Duodenal mucosa (tissue), 2 donors: Measurements from ENCODE around the gene KIF6.

ENCODE experiments used
- H3K27ac ChIP-seq: one replicate; pipeline ENCODE4 v1.7.0; 2013; ENCODE audit warnings: low read depth, low read length
- H3K27me3 ChIP-seq, 2 donors: one replicate each; pipeline ENCODE4 v1.7.0; 2013; ENCODE audit warnings: low read length in 2 of 2, control low read depth in 1 of 2; ENCODE audit not compliant: insufficient read depth in 2 of 2, control insufficient read depth in 1 of 2
- H3K36me3 ChIP-seq, 2 donors: one replicate each; pipeline ENCODE4 v1.7.0; 2013; ENCODE audit warnings: low read length in 2 of 2, control low read depth in 1 of 2; ENCODE audit not compliant: insufficient read depth in 2 of 2, control insufficient read depth in 1 of 2
- H3K4me1 ChIP-seq, 2 donors: one replicate each; pipeline ENCODE4 v1.7.0; 2013; ENCODE audit warnings: low read length in 2 of 2, control low read depth in 1 of 2; ENCODE audit not compliant: insufficient read depth in 2 of 2, control insufficient read depth in 1 of 2
- H3K4me3 ChIP-seq, 2 donors: one replicate each; pipeline ENCODE4 v1.7.0; 2013; ENCODE audit warnings: low read length in 2 of 2, low read depth in 1 of 2
- H3K9ac ChIP-seq, 2 donors: one replicate each; pipeline ENCODE4 v1.7.0; 2013; ENCODE audit warnings: low read length in 2 of 2, low read depth in 1 of 2
- H3K9me3 ChIP-seq, 2 donors: one replicate each; pipeline ENCODE4 v1.7.0; 2013; ENCODE audit warnings: low read length in 2 of 2, control low read depth in 1 of 2; ENCODE audit not compliant: control insufficient read depth in 1 of 2

The KIF6 gene

GRCh38 chr6:39669207-39669972 is 55.8 kb downstream of the KIF6 start:
- Histone ChIP-seq H3K9ac (no peak overlapping the region), H3K4me1 (no peaks in the 10 kb centered on the region), H3K9me3 (peaks cover 0 to 4% of the 10 kb centered on the region in 2 donors), H3K36me3 (no peaks in the 10 kb centered on the region), H3K4me3 (no peak overlapping the region), H3K27me3 (no peaks in the 10 kb centered on the region), H3K27ac (no peak overlapping the region)

- Histone ChIP-seq H3K4me1 (no peaks in the 10 kb centered on the region), H3K27me3 (no peaks in the 10 kb centered on the region), H3K4me3 (no peak overlapping the region), H3K36me3 (no peaks in the 10 kb centered on the region), H3K9ac (no peak overlapping the region), H3K27ac (no peak overlapping the region), H3K9me3 (no peaks in the 10 kb centered on the region)
Measured at GRCh38 chr6:39666706-39667489, 58.3 kb downstream of the KIF6 start.

DNA sequence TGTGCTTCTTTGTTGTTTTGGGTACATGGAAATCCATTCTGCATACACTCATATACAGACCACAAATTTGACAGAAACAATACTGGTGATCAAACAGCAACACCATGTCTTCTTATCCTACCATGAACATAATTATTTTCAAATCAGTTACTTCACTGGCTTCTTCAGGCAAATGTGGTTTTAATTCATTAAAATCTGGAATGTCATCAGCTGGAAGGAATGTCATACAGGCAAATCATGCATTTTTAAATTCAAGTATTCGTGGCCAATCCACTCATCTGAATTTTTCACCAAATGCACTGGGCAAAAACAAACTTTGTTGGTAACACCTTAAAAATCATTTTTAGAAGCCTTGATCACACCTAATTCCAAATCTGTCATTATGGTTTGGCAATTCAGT is 59.3 kb downstream of the KIF6 start:
- H3K36me3 ChIP-seq: no peaks in the 10 kb centered on the region
- no peaks in the 10 kb centered on the region for H3K9me3 ChIP-seq
- no peak overlapping the region for H3K27ac ChIP-seq
- no peaks in the 10 kb centered on the region for H3K4me1 ChIP-seq
- no peak overlapping the region for H3K9ac ChIP-seq
- H3K4me3 ChIP-seq: no peak overlapping the region
- no peaks in the 10 kb centered on the region for H3K27me3 ChIP-seq

DNA sequence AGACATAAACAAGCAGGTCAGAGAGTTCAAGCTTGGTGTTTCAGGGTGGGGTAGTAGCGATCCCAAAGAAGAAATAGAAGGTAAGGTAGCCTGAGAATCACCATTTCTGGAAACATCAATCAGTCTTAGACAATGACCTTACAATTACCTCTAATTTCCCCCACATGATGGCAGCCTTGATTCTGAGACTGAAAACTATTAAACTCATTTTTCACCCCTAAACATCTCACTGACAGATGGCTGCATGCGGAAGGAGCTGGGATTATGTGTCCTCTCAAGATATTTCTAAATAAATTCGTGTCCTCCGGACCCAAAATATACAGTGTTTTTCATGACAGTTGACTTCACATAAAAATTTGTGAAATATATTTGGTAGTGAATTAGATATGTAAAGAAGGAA is 61.0 kb downstream of the KIF6 start:
- Histone ChIP-seq H3K36me3 (no peaks in the 10 kb centered on the region), H3K4me3 (no peak overlapping the region), H3K4me1 (no peaks in the 10 kb centered on the region), H3K27me3 (no peaks in the 10 kb centered on the region), H3K9me3 (no peaks in the 10 kb centered on the region), H3K9ac (no peak overlapping the region), H3K27ac (no peak overlapping the region)

DNA sequence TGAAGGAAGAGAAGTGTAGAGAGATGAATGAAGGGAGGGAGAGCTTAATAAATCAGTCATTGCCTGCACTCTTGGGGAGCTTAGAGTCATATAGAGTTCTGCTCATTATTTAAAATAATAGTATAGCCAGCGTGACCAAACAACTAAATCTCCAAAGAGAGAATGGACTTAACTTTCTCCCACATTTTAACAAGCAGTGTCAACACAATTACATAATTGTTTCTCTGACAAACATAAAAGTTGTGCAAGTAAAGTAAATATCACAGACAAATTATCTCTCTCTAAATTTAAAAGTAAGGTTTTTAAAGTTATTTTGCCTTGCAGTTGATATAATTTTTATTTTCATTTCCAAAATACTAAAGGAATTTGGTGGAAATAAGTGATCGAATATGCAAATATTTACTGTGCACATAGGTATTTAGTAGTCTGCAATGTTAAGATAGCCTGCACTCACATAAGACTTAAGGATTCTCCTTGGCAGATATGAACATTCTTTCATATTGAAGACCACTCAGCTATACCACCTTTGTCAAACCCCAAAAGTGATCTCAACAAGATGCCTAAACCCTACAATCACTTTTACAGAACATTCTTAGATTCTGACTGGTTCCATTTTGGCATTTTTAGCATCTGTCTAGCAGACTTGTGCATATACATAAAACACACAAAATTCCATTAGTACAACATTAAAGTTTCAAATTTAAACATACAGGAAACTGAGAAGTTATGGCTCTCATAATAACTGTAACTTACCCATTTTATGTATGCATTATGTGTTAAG is 67.7 kb downstream of the KIF6 start:
- H3K27me3 ChIP-seq: no peaks in the 10 kb centered on the region
- no peaks in the 10 kb centered on the region for H3K9me3 ChIP-seq
- no peak overlapping the region for H3K9ac ChIP-seq
- no peak overlapping the region for H3K4me3 ChIP-seq
- no peaks in the 10 kb centered on the region for H3K36me3 ChIP-seq
- no peak overlapping the region for H3K27ac ChIP-seq
- no peaks in the 10 kb centered on the region for H3K4me1 ChIP-seq

DNA sequence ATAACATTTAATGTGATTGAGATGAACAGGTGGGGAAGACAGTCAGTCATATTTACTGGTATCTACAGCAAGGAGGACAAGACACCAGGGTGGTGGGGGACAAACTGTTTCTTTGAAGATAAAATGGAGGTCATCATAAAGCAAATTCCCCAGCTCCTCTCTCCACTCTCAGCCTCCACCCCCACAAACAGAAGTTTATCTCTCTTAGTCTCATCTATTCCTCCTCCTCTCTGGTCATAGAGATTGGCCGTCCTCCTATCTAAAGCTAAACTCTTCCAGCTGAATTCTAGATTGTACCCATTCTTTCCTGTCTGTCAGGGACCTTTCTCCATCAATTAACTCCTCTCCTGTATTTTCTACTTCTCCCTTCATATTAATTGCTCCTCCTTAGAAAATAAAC is 71.1 kb downstream of the KIF6 start:
- Histone ChIP-seq H3K9ac (no peak overlapping the region), H3K27me3 (no peaks in the 10 kb centered on the region), H3K4me1 (no peaks in the 10 kb centered on the region), H3K27ac (no peak overlapping the region), H3K4me3 (no peak overlapping the region), H3K9me3 (no peaks in the 10 kb centered on the region), H3K36me3 (no peaks in the 10 kb centered on the region)

DNA sequence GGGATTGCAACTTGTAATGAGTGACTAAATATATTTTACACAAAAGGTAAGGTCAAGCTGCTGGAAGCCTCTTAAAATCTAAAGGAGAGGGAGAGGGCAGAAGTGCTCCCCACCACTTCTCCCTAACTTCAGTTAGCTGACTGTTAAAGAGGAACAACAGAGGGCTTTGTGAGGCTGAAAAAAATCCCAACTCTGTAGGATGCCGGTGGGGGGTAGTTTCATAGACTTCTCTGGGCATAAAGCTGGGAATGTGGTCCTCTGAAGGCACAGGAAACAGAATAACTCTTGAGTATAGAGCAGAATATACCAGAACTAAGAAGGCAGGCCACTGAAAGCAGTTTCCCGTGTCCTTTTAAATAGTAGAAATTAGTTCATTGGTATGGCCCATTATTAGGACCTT is 71.6 kb downstream of the KIF6 start:
- no peak overlapping the region for H3K27ac ChIP-seq

DNA sequence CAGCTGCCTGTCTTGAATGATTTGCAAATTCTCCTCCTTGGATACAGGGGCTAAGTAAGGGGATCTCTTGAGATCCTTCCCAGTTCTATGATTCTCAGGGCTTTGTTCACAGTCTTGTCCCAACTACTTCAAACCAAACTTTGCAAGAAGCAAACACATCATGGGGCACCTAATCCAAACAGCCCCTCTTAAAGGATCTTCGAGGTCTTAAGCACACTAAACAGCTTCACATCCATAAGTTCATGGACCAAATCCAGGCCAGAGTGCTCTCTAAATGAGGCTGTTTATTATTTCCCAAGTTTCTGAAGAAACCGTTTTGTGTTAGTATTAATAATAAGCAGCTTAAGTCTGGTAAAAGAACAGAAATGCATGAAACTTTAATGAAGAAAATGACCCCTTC is 75.2 kb downstream of the KIF6 start:
- Histone ChIP-seq H3K9ac (no peak overlapping the region), H3K27ac (no peak overlapping the region), H3K4me3 (no peak overlapping the region), H3K27me3 (no peaks in the 10 kb centered on the region), H3K36me3 (no peaks in the 10 kb centered on the region), H3K4me1 (no peaks in the 10 kb centered on the region), H3K9me3 (no peaks in the 10 kb centered on the region)

More for the DNA sequence above, 71.6 kb downstream of the KIF6 start:
- no peaks in the 10 kb centered on the region for H3K36me3 ChIP-seq
- H3K4me1 ChIP-seq: no peaks in the 10 kb centered on the region
- H3K4me3 ChIP-seq: no peak overlapping the region
- H3K9me3 ChIP-seq: no peaks in the 10 kb centered on the region
- no peaks in the 10 kb centered on the region for H3K27me3 ChIP-seq
- no peak overlapping the region for H3K9ac ChIP-seq

- Histone ChIP-seq H3K4me1 (no peaks in the 10 kb centered on the region), H3K9me3 (no peaks in the 10 kb centered on the region), H3K9ac (no peak overlapping the region), H3K27me3 (no peaks in the 10 kb centered on the region), H3K27ac (no peak overlapping the region), H3K4me3 (no peak overlapping the region), H3K36me3 (no peaks in the 10 kb centered on the region)
Measured at GRCh38 chr6:39646751-39647420, 78.3 kb downstream of the KIF6 start.
